LNCaP clone FGC (cell line): Measurements from ENCODE around the gene CALCB.

Source experiments
- DNase-seq: peaks from one replicate; pipeline ENCODE4 v3.0.0-alpha.2; 2011; ENCODE audit warnings: low read depth
- H3K4me3 ChIP-seq: 2 replicates; pipeline ENCODE4 v1.5.1; 2011; ENCODE audit warnings: mild to moderate bottlenecking, low read depth, low read length, control low read depth
- TF ChIP-seq, protein P1 (sequence below): IDR thresholded peaks from 2 replicates; pipeline ENCODE4 v1.5.1; 2012; ENCODE audit warnings: mild to moderate bottlenecking; ENCODE audit not compliant: control insufficient read depth, insufficient read depth; ENCODE audit errors: extremely low read depth

CALCB gene

DNA sequence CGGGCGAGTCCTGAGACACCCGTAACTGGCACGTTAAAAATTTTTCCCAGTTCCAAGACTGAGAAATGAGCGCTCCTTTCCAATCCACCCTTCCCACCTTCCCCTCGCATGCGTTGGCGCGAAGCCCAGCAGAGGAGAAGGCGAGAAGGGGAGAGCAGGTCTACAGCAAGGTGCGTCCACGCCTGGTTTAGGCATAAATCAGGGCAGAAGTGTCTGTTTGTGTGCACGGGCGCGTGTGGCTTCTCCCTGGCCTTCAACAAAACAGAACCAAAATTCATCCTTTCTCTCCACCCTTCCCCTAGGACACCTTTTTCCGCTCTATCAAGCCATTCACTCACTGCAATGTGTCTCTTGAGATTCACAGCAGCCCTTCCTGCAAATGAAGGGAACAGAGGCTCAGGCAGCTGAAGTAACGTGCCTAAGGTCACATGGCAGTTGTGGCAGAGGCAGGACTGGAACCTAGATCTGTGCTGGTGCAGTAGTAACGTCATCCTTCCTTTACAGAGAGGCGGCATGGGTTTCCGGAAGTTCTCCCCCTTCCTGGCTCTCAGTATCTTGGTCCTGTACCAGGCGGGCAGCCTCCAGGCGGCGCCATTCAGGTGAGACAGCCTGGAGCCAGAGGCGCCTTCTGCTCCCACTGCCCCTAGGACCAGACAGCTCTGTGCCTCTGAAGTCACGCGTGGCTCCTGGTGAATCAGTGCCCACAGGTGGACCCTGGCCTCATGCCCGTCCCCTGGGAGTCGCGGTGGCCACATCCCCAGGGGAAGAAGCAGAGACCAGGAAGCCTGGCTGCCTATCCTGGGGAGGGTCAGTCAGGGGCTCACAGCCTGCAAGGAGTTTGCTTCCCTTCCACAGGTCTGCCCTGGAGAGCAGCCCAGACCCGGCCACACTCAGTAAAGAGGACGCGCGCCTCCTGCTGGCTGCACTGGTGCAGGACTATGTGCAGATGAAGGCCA is 1.1 kb downstream of the CALCB start:
- TF ChIP-seq, protein P1, sequence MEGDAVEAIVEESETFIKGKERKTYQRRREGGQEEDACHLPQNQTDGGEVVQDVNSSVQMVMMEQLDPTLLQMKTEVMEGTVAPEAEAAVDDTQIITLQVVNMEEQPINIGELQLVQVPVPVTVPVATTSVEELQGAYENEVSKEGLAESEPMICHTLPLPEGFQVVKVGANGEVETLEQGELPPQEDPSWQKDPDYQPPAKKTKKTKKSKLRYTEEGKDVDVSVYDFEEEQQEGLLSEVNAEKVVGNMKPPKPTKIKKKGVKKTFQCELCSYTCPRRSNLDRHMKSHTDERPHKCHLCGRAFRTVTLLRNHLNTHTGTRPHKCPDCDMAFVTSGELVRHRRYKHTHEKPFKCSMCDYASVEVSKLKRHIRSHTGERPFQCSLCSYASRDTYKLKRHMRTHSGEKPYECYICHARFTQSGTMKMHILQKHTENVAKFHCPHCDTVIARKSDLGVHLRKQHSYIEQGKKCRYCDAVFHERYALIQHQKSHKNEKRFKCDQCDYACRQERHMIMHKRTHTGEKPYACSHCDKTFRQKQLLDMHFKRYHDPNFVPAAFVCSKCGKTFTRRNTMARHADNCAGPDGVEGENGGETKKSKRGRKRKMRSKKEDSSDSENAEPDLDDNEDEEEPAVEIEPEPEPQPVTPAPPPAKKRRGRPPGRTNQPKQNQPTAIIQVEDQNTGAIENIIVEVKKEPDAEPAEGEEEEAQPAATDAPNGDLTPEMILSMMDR, result peak; percentile 99
- DNase-seq, result peak; percentile 44
- no peak overlapping the region for H3K4me3 ChIP-seq

DNA sequence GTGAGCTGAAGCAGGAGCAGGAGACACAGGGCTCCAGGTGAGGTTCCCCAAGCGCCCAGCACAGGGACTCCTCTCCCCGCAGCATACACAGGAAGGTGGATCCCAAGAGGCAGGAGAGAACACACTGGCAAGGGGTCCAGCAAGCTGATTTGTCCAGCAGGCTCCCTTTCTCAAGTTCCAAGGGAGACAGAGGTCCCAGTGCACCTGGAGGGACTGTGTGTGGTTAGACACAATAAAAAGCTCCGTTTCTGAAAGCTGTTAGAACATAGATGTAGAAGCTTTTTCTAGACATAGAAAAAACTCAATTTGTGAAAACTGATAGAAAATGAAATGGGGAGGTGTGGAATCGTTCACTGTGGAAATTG is 1.8 kb downstream of the CALCB start:
- no peak overlapping the region for H3K4me3 ChIP-seq
- no peak for DNase-seq
- TF ChIP-seq, protein P1, result no peak

DNA sequence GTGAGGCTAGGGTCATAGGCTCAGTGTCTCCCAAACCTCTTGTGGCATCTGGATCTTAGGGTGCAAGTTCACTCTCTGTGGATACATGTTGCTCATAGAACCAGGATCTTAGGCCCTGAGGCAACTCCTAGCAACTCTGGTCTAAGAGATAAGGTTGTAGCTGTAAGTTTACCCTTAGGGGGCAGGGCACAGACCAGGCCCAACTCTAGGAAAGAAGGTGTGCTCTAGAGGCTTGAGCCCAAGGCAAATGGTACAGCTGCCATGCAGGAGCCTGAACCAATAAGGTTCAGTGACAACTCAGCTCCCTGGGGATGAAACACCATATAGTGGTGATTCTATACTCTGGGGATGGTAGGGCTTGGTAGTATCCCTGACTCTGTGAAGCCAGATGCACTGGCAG is 17.8 kb downstream of the CALCB start:
- H3K4me3 ChIP-seq, result no peak overlapping the region
- TF ChIP-seq, protein P1, result no peak
- no peak for DNase-seq

DNA sequence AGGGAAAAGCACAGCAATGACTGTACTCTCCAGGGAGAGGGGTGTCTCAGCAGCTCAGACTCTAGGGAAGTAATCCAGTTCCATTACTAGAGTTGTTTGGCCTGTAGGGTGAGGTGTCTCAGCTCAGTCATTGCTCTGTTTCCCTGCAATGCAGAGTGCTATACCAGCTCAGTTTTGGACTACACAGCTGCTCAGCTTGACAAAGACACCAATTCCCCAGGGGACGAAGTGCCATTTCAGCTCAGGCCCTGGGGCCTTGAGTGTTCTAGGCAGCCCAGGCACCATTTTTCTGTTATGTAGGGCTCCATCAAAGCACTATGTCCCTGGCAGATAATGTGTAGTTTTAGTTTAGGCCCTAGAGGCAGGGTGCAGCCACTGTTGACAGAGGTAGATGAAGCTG is 18.2 kb downstream of the CALCB start:
- no peak for DNase-seq
- no peak overlapping the region for H3K4me3 ChIP-seq
- TF ChIP-seq, protein P1, result no peak

DNA sequence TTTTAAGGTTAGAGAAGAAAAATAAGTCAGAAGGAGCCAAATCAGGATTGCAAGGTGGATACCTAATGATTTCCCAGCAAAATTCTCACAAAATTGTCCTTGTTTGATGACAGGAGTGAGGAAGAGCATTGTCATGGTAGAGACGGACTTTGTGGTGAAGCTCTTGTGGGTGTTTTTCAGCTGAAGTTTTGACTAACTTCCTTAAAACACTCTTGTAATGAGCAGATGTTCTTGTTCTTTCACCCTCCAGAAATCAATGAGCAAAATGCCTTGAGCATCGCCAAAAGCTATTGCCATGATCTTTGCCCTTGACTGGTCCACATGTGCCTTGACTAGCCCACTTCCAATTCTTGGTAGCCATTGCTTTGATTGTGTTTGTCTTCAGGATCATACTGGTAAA is 20.0 kb downstream of the CALCB start:
- no peak for DNase-seq
- TF ChIP-seq, protein P1, result no peak
- H3K4me3 ChIP-seq, result no peak overlapping the region

DNA sequence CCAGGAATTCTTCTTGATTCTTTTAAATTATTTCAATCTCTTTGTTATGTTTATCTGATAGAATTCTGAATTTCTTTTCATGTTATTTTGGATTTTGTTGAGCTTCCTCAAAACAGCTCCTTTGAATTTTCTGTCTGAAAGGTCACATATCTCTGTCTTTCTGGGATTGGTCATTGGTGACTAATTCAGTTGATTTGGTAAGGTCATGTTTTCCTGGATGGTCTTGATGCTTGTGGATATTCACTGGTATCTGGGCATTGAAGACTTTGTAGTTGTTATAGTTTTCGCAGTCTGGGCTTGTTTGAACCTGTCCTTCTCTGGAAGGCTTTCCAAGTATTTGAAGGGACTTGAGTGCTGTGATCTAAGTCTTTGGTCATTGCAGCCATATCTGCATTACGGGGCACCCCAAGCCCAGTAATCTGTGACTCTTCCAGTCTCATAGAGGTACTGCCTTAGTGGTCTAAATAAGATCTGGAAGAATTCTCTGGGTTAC is 22.4 kb downstream of the CALCB start:
- TF ChIP-seq, protein P1, result no peak

More for the DNA sequence above, 22.4 kb downstream of the CALCB start:
- no peak for DNase-seq
- H3K4me3 ChIP-seq, result no peak overlapping the region
